HepG2 (cell line): ENCODE data around the gene TPM3. TPM values are rescaled to one million over a fixed set of nuclear protein-coding genes. Genes with fewer than 3 reads are reported as not detected.

Experiments
- BRD4 ChIP-seq: sonication (generic); formaldehyde crosslinking; IDR thresholded peaks from 2 replicates; pipeline ENCODE4 v1.4.0; 2020; ENCODE audit warnings: missing genetic modification reagents
- ELF3 ChIP-seq: IDR thresholded peaks from 2 replicates; pipeline ENCODE4 v1.6.1; 2016; ENCODE audit warnings: missing genetic modification reagents, missing compliant biosample characterization
- GABPA ChIP-seq, 2 experiments: IDR thresholded peaks; 2 replicates each; pipeline ENCODE4 v1.6.1; 2011 to 2016; ENCODE audit warnings: low read depth in 2 of 2, low read length in 1 of 2, missing biosample characterization in 1 of 2, missing genetic modification characterization in 1 of 2
- HCFC1 ChIP-seq: fragments of 150-350 bp; IDR thresholded peaks from 2 replicates; pipeline ENCODE4 v1.6.1; 2014; ENCODE audit warnings: low read depth, low read length
- HDAC1 ChIP-seq: sonication (generic); formaldehyde crosslinking; IDR thresholded peaks from 2 replicates; pipeline ENCODE4 v1.5.1; 2020; ENCODE audit warnings: mild to moderate bottlenecking, missing genetic modification reagents
- HNRNPLL ChIP-seq: fragments of 200-400 bp; formaldehyde crosslinking; IDR thresholded peaks from 2 replicates; pipeline ENCODE4 v1.6.1; 2017; ENCODE audit warnings: mild to moderate bottlenecking, low read depth, low read length; ENCODE audit not compliant: poor library complexity, severe bottlenecking
- NCOA1 ChIP-seq: sonication (generic); formaldehyde crosslinking; IDR thresholded peaks from 2 replicates; pipeline ENCODE4 v1.9.0; 2021; ENCODE audit warnings: missing genetic modification reagents
- PCBP2 ChIP-seq: fragments of 200-400 bp; formaldehyde crosslinking; optimal IDR thresholded peaks from 2 replicates; pipeline ENCODE3; 2018; ENCODE audit warnings: low read length, low read depth; ENCODE audit not compliant: poor library complexity, severe bottlenecking
- PHF21A ChIP-seq: sonication (generic); formaldehyde crosslinking; IDR thresholded peaks from 2 replicates; pipeline ENCODE4 v1.5.0; 2020; ENCODE audit warnings: mild to moderate bottlenecking, missing genetic modification reagents
- POLR2AphosphoS5 ChIP-seq: IDR thresholded peaks from 2 replicates; pipeline ENCODE4 v1.6.1; 2012; ENCODE audit warnings: low read depth, low read length
- RFXANK ChIP-seq: IDR thresholded peaks from 2 replicates; pipeline ENCODE4 v1.6.1; 2016
- SP1 ChIP-seq, 2 experiments: fragments of 450-650 bp in 1 of 2; sonication (generic) in 1 of 2; formaldehyde crosslinking in 1 of 2; IDR thresholded peaks; 2 replicates each; pipeline versions ENCODE4 v1.4.0 to v1.6.1; 2016 to 2020; ENCODE audit warnings: missing genetic modification reagents in 1 of 2
- SRY ChIP-seq: sonication (generic); formaldehyde crosslinking; IDR thresholded peaks from 2 replicates; pipeline ENCODE4 v1.8.0; 2022; ENCODE audit warnings: mild to moderate bottlenecking, missing genetic modification reagents
- SUZ12 ChIP-seq: fragments of 150-350 bp; IDR thresholded peaks from 2 replicates; pipeline ENCODE4 v1.6.1; 2014; ENCODE audit warnings: low read depth, low read length
- TARDBP ChIP-seq: sonication (generic); formaldehyde crosslinking; IDR thresholded peaks from 2 replicates; pipeline ENCODE4 v1.8.0; 2022; ENCODE audit warnings: mild to moderate bottlenecking, missing genetic modification reagents
- U2AF2 ChIP-seq: fragments of 200-400 bp; formaldehyde crosslinking; IDR thresholded peaks from 2 replicates; pipeline ENCODE4 v1.6.1; 2017; ENCODE audit warnings: low read depth, mild to moderate bottlenecking, low read length
- ZBTB38 ChIP-seq: sonication (generic); formaldehyde crosslinking; IDR thresholded peaks from 2 replicates; pipeline ENCODE4 v1.5.1; 2020; ENCODE audit warnings: mild to moderate bottlenecking, missing genetic modification reagents
- ZFP36L2 ChIP-seq: sonication (generic); formaldehyde crosslinking; IDR thresholded peaks from 2 replicates; pipeline ENCODE4 v1.4.0; 2020; ENCODE audit warnings: missing genetic modification reagents
- ZFY ChIP-seq: sonication (generic); formaldehyde crosslinking; IDR thresholded peaks from 2 replicates; pipeline ENCODE4 v1.4.0; 2020; ENCODE audit warnings: missing genetic modification reagents
- ZNF274 ChIP-seq: sonication (generic); formaldehyde crosslinking; IDR thresholded peaks from 2 replicates; pipeline ENCODE4 v1.5.1; 2020; ENCODE audit warnings: mild to moderate bottlenecking, missing genetic modification reagents
- ZNF44 ChIP-seq: sonication (generic); formaldehyde crosslinking; IDR thresholded peaks from 2 replicates; pipeline ENCODE4 v1.5.1; 2020; ENCODE audit warnings: mild to moderate bottlenecking, missing genetic modification reagents
- ZNF562 ChIP-seq: sonication (generic); formaldehyde crosslinking; IDR thresholded peaks from 2 replicates; pipeline ENCODE4 v1.8.0; 2022; ENCODE audit warnings: missing genetic modification reagents, borderline replicate concordance
- ZNF883 ChIP-seq: sonication (generic); formaldehyde crosslinking; IDR thresholded peaks from 2 replicates; pipeline ENCODE4 v1.5.1; 2020; ENCODE audit warnings: mild to moderate bottlenecking, missing genetic modification reagents; ENCODE audit errors: not compliant biosample characterization
- polyA plus RNA-seq, 8 experiments: library from polyadenylated mRNA; depleted of rRNA in 3 of 8; stranded (reverse) in 7 of 8; unstranded in 1 of 8; fragments of >200 nt; fragmentation: Illumina TruSeq in 4 of 8; extraction: Trizol in 4 of 8; gene quantifications; 2 replicates each; pipeline versions ENCODE4 v1.2.1 to v1.2.3, GENCODE V29; 2011 to 2016; ENCODE audit warnings: low read depth in 4 of 8, missing spikeins in 1 of 8, mixed read lengths in 1 of 8; ENCODE audit not compliant: insufficient read depth in 1 of 8
- total RNA-seq, 5 experiments: library from RNA; depleted of rRNA; stranded (reverse); fragments of >200 nt; fragmentation: Illumina TruSeq; extraction: Trizol; gene quantifications; 2 replicates each; pipeline ENCODE4 v1.2.3, GENCODE V29; 2016; ENCODE audit warnings: low read depth in 1 of 5
- TF ChIP-seq, protein P1 (sequence below): sonication (generic); formaldehyde crosslinking; IDR thresholded peaks from 2 replicates; pipeline ENCODE4 v1.8.0; 2022; ENCODE audit warnings: low read depth, missing genetic modification reagents
- TF ChIP-seq, protein P2 (sequence below): sonication (generic); formaldehyde crosslinking; IDR thresholded peaks from 2 replicates; pipeline ENCODE4 v1.8.1; 2022; ENCODE audit warnings: mild to moderate bottlenecking, missing genetic modification reagents
- TF ChIP-seq, protein P3 (sequence below): sonication (generic); formaldehyde crosslinking; IDR thresholded peaks from 2 replicates; pipeline ENCODE4 v1.4.0; 2020; ENCODE audit warnings: mild to moderate bottlenecking, missing genetic modification reagents
- TF ChIP-seq, protein P4 (sequence below): sonication (generic); formaldehyde crosslinking; IDR thresholded peaks from 2 replicates; pipeline ENCODE4 v1.4.0; 2020; ENCODE audit warnings: missing genetic modification reagents

The TPM3 gene
- total and polyA plus RNA-seq, 2 of the 13 experiments (the other 11 are each of a cell fraction or from before 2014, with no cell fraction given), result 160 to 307 TPM

DNA sequence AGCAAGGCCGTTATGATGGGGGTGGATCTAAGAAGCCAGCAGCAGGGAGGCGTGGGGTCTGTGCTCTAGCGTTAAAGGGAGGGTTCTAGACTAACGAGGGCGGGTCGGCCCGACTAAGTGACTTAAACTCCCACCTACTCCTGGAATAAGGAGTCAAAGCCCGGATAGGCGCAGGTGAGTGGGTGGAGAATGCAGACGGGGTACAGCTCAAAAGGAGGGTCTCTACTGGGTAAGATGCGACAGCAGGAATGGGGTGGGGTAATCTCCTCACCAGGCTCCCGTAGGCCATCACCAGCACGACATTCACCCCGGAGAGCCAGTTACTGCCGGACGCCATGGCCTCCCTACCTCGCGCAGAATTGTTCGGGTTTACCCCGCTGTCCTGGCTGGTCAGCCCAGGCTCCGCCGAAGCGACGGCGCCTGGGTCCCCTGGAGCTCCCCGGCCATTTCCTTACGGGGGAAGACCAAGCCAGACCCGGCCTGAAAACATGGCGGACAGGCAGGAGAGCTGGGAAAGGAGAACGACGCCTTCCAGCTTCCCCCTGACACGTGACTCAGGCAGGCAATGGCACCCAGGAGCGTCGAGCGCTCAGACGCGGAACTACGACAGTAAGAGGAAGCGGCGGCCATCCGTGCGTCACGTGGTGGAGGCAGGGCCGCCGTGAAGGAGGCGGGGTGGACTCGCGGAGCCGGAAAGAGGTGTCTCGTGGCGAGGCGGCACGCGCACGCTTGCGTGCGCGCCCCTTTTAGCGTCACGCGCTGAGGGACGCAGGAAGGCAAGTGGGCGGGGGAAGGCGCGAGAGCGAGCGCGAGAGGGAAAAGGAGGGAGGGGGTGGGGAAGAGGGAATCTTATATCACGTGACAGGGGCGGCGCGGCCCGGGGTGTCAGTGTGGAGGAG, 28.4 kb upstream of the TPM3 start, which contains the start of gene UBAP2L (continued):
- TF ChIP-seq, protein P1, sequence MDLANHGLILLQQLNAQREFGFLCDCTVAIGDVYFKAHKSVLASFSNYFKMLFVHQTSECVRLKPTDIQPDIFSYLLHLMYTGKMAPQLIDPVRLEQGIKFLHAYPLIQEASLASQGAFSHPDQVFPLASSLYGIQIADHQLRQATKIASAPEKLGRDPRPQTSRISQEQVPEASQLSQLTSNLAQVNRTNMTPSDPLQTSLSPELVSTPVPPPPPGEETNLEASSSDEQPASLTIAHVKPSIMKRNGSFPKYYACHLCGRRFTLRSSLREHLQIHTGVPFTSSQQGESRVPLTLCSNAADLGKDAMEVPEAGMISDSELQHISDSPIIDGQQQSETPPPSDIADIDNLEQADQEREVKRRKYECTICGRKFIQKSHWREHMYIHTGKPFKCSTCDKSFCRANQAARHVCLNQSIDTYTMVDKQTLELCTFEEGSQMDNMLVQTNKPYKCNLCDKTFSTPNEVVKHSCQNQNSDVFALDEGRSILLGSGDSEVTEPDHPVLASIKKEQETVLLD (CRISPR knock-in tag), result peak; percentile 92
- peak; percentile 58 for TF ChIP-seq HCFC1
- peak; percentile 84 for TF ChIP-seq HDAC1 (CRISPR knock-in tag)
- no peak for TF ChIP-seq PCBP2
- peak; percentile 92 for TF ChIP-seq ZBTB38 (CRISPR knock-in tag)
- TF ChIP-seq GABPA (IDR thresholded peaks at IDR 0.05; ENCODE audit: low read depth, low read length), result peak; percentile 67
- peak; percentile 89 for TF ChIP-seq GABPA (CRISPR knock-in tag; IDR thresholded peaks at IDR 0.05; ENCODE audit: low read depth)
- peak; percentile 95 for TF ChIP-seq POLR2AphosphoS5
- TF ChIP-seq ELF3, result peak; percentile 99
- TF ChIP-seq SRY (CRISPR knock-in tag), result peak; percentile 72
- no peak for TF ChIP-seq NCOA1 (CRISPR knock-in tag)
- peak; percentile 70 for TF ChIP-seq HNRNPLL
- TF ChIP-seq, protein P2, sequence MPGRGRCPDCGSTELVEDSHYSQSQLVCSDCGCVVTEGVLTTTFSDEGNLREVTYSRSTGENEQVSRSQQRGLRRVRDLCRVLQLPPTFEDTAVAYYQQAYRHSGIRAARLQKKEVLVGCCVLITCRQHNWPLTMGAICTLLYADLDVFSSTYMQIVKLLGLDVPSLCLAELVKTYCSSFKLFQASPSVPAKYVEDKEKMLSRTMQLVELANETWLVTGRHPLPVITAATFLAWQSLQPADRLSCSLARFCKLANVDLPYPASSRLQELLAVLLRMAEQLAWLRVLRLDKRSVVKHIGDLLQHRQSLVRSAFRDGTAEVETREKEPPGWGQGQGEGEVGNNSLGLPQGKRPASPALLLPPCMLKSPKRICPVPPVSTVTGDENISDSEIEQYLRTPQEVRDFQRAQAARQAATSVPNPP, result 0 out of 2 replicates have a peak, but pooled peaks have one; percentile 61
- TF ChIP-seq RFXANK (CRISPR knock-in tag), result no peak; the same call in 1 of the 2 replicates
- TF ChIP-seq, protein P3, sequence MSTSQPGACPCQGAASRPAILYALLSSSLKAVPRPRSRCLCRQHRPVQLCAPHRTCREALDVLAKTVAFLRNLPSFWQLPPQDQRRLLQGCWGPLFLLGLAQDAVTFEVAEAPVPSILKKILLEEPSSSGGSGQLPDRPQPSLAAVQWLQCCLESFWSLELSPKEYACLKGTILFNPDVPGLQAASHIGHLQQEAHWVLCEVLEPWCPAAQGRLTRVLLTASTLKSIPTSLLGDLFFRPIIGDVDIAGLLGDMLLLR, result peak; percentile 92
- TF ChIP-seq ZFY (CRISPR knock-in tag), result peak; percentile 93
- 0 out of 2 replicates have a peak, but pooled peaks have one; percentile 44 for TF ChIP-seq U2AF2
- TF ChIP-seq ZNF44 (CRISPR knock-in tag), result peak; percentile 69; the same call in 1 of the 2 replicates
- TF ChIP-seq TARDBP (CRISPR knock-in tag), result peak; percentile 87
- no peak for TF ChIP-seq SUZ12
- peak; percentile 95 for TF ChIP-seq ZNF274
- TF ChIP-seq BRD4 (CRISPR knock-in tag), result peak; percentile 96
- no peak for TF ChIP-seq SP1 (IDR thresholded peaks at IDR 0.05)
- TF ChIP-seq SP1 (CRISPR knock-in tag; IDR thresholded peaks at IDR 0.05), result peak; percentile 80
- TF ChIP-seq ZNF562 (CRISPR knock-in tag), result no peak
- TF ChIP-seq, protein P4, sequence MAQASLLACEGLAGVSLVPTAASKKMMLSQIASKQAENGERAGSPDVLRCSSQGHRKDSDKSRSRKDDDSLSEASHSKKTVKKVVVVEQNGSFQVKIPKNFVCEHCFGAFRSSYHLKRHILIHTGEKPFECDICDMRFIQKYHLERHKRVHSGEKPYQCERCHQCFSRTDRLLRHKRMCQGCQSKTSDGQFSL (CRISPR knock-in tag), result no peak
- TF ChIP-seq PHF21A (CRISPR knock-in tag), result no peak; the same call in 1 of the 2 replicates
- TF ChIP-seq ZFP36L2 (CRISPR knock-in tag), result peak; percentile 42; the same call in 1 of the 2 replicates
- TF ChIP-seq ZNF883 (CRISPR knock-in tag), result peak; percentile 93
